ENCODE measurements around the gene ATP2C2. TPM values are rescaled to one million over a fixed set of nuclear protein-coding genes. Genes with fewer than 3 reads are reported as not detected.

The ATP2C2 gene
- total and polyA plus RNA-seq, 9 of the 15 experiments (the other 6 are each of a cell fraction or from before 2014, with no cell fraction given), result 0.75 TPM; not detected in 8

DNA sequence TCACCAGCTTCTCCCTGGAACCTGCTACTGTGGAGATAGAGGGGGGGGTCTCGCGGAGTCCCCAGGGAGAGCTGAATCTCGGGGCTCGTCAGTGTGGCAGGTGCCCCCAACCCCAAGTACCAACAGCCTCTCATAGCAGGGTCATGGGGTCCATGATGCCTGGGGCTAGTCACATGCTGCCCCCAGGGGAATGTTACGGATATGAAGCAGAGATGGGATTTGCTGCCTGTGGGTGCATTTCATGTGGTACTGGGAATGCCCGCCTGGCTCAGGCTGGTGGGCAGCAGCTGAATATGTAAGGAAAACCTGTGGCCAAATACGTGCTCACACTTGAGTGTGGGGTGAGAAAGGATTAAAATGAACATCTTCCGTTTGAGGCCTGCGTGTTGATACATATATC is 86.7 kb downstream of the ATP2C2 start (continued):
- TF ChIP-seq STAG1 (CRISPR knock-in tag; IDR thresholded peaks at IDR 0.05; ENCODE audit: borderline replicate concordance), result no peak
- TF ChIP-seq TAF1 (IDR thresholded peaks at IDR 0.05; ENCODE audit: control insufficient read depth, extremely low read depth, insufficient read depth, low read length, severe bottlenecking), result no peak

DNA sequence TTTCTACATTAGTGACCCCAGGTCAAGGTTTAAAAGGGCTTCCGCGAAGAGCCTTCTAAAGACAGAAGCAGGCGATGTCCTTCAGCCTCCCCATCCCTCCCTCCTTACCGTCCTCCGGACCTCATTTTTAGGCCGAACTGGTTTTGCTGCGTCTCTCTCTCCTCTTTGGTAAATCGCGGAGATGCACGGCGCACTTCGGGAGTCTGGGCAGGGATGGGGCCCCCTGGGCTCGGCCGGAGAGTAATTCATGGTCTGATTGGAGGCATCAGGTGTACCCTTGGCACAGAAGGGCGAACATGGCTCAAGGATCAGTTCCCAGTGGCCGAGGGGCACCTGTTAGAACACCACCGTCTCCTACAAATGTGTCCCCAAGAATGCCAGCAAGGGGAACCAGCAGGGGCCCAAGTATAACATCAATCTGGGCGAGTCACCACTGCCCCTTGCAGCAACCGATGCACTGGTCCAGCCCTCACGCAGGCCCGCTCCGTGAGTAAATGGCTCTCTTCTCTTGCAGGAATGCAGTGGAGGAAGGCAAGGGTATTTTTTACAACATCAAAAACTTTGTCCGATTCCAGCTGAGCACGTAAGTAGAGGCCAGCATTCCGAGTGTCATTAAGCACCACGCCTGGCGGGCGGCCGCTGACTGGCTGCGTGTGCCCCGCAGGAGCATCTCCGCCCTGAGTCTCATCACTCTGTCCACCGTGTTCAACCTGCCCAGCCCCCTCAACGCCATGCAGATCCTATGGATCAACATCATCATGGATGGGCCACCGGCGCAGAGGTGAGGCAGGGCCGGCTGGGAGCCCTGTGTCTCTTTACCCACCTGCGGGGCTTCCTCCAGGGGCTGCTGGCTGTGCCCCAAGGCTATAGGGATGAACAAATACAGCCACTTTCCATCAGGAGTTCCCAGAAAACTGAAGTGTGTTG is 90.5 kb downstream of the ATP2C2 start:
- BruUV-seq (replicated peaks), result no TSS peak
- ATAC-seq, result no peak
- H3K4me2 ChIP-seq (ENCODE audit: insufficient read depth, low read length), result no peak overlapping the region
- ChIA-PET POLR2A (interaction anchor here (1.0 kb wide), 1 partner anchor 141 kb away, joined by 3 read pairs; no protein-coding TSS in a partner anchor), CTCF (ENCODE audit: low intra/inter-chr PET ratio) (no interaction called here)
- H3K4me3 ChIP-seq, result no peak overlapping the region
- no peak for TF ChIP-seq ZNF778 (CRISPR knock-in tag; IDR thresholded peaks at IDR 0.05)
- TF ChIP-seq GABPB1 (CRISPR knock-in tag; IDR thresholded peaks at IDR 0.05), result no peak
- no peak for TF ChIP-seq ZNF23 (CRISPR knock-in tag; IDR thresholded peaks at IDR 0.05)
- TF ChIP-seq, protein P1, sequence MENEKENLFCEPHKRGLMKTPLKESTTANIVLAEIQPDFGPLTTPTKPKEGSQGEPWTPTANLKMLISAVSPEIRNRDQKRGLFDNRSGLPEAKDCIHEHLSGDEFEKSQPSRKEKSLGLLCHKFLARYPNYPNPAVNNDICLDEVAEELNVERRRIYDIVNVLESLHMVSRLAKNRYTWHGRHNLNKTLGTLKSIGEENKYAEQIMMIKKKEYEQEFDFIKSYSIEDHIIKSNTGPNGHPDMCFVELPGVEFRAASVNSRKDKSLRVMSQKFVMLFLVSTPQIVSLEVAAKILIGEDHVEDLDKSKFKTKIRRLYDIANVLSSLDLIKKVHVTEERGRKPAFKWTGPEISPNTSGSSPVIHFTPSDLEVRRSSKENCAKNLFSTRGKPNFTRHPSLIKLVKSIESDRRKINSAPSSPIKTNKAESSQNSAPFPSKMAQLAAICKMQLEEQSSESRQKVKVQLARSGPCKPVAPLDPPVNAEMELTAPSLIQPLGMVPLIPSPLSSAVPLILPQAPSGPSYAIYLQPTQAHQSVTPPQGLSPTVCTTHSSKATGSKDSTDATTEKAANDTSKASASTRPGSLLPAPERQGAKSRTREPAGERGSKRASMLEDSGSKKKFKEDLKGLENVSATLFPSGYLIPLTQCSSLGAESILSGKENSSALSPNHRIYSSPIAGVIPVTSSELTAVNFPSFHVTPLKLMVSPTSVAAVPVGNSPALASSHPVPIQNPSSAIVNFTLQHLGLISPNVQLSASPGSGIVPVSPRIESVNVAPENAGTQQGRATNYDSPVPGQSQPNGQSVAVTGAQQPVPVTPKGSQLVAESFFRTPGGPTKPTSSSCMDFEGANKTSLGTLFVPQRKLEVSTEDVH (IDR thresholded peaks at IDR 0.05; ENCODE audit: low read depth, partially characterized antibody), result no peak
- TF ChIP-seq RBM34 (IDR thresholded peaks at IDR 0.05; ENCODE audit: borderline replicate concordance, insufficient read depth, low read length), result no peak
- no peak for TF ChIP-seq NFIX (CRISPR knock-in tag; IDR thresholded peaks at IDR 0.05; ENCODE audit: low read depth)
- no peak for TF ChIP-seq ZNF121 (CRISPR knock-in tag; conservative IDR thresholded peaks at IDR 0.05)
- TF ChIP-seq CEBPB (tag; IDR thresholded peaks at IDR 0.05), result no peak
- TF ChIP-seq PRPF4 (IDR thresholded peaks at IDR 0.05; ENCODE audit: insufficient read depth, low read depth, low read length, poor library complexity, severe bottlenecking), result no peak
- TF ChIP-seq, protein P2, sequence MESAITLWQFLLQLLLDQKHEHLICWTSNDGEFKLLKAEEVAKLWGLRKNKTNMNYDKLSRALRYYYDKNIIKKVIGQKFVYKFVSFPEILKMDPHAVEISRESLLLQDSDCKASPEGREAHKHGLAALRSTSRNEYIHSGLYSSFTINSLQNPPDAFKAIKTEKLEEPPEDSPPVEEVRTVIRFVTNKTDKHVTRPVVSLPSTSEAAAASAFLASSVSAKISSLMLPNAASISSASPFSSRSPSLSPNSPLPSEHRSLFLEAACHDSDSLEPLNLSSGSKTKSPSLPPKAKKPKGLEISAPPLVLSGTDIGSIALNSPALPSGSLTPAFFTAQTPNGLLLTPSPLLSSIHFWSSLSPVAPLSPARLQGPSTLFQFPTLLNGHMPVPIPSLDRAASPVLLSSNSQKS (CRISPR knock-in tag; IDR thresholded peaks at IDR 0.05), result no peak
- no peak for TF ChIP-seq MCM5 (IDR thresholded peaks at IDR 0.05; ENCODE audit: low read depth)
- TF ChIP-seq FOSL1 (tag; conservative IDR thresholded peaks at IDR 0.05), result no peak
- H3K9ac ChIP-seq (ENCODE audit: insufficient read depth in 1 of 2, low read depth in 2 of 2, low read length in 2 of 2), result no peak overlapping the region
- no peaks in the 10 kb centered on the region for H3K79me2 ChIP-seq (ENCODE audit: control insufficient read depth, insufficient read depth, low read length)
- intact Hi-C loops (cut with micrococcal nuclease) (no loop called here), in situ Hi-C loops (cut with MboI) (no loop called here)
- peaks cover 59 to 68% of the 10 kb centered on the region in 2 experiments for H3K27me3 ChIP-seq (ENCODE audit: control insufficient read depth in 2 of 2, insufficient read depth in 2 of 2, low read length in 2 of 2)
- no peaks in the 10 kb centered on the region for H3K9me3 ChIP-seq (replicated peaks; ENCODE audit: control insufficient read depth, insufficient read depth, low read depth, low read length)
- H4K20me1 ChIP-seq (replicated peaks; ENCODE audit: control insufficient read depth, insufficient read depth, low read length), result peaks cover 10% of the 10 kb centered on the region
- H3K9me1 ChIP-seq (ENCODE audit: control insufficient read depth, insufficient read depth, low read length), result no peaks in the 10 kb centered on the region
- no peak for DNase-seq (ENCODE audit: extremely low read depth in 1 of 4, low spot score in 3 of 4)
- no peak for FAIRE-seq
- H3K27ac ChIP-seq (ENCODE audit: extremely low read depth, low read depth, low read length), result no peak overlapping the region
- H3K4me1 ChIP-seq (replicated peaks in 1 of 2; ENCODE audit: control insufficient read depth in 2 of 2, insufficient read depth in 2 of 2, low read length in 2 of 2), result peaks cover 0 to 15% of the 10 kb centered on the region in 2 experiments; a peak in 2 of 5 replicates
- 8% methylated on average over 38 of the region's 38 CpGs for WGBS (ENCODE audit: insufficient coverage, low coverage, missing lambda C conversion rate)
- no peaks in the 10 kb centered on the region for H3K36me3 ChIP-seq (ENCODE audit: control insufficient read depth, insufficient read depth, low read length)
- H2AFZ ChIP-seq (ENCODE audit: low read depth, low read length), result no peak overlapping the region

Measured in K562 (cell line).